ENCODE results near the gene KIF26A. TPM values are rescaled to one million over a fixed set of nuclear protein-coding genes. Genes with fewer than 3 reads are reported as not detected.
A peak's percentile ranks its signal among the peaks of the same experiment; 100 is the strongest.

Gene KIF26A
- total RNA-seq, 1 donor from 2014 or later, result not detected

- H3K9me3 Mint-ChIP-seq, result no peaks in the 10 kb centered on the region
- no peak overlapping the region for H3K27ac Mint-ChIP-seq
- ATAC-seq (ENCODE audit: low read depth), result no peak
- peaks cover 2% of the 10 kb centered on the region for H3K27me3 Mint-ChIP-seq
- no peaks in the 10 kb centered on the region for H3K36me3 Mint-ChIP-seq (ENCODE audit: low read depth)
- TF ChIP-seq CTCF (IDR thresholded peaks at IDR 0.05), result no peak
- DNase-seq, result no peak
- CTCF ChIA-PET, result no interaction called here
- POLR2A ChIA-PET, result no interaction called here
- H3K4me3 Mint-ChIP-seq, result no peak overlapping the region
- peaks cover 11% of the 10 kb centered on the region for H3K4me1 Mint-ChIP-seq
- intact Hi-C loops (cut with micrococcal nuclease), result no loop called here
Observed at GRCh38 chr14:104195878-104196277, 57.5 kb downstream of the KIF26A start.

GRCh38 chr14:104196461-104197140 is 58.2 kb downstream of the KIF26A start:
- Mint-ChIP-seq H3K9me3 (no peaks in the 10 kb centered on the region), H3K27ac (no peak overlapping the region), H3K4me1 (peaks cover 11% of the 10 kb centered on the region), H3K36me3 (ENCODE audit: low read depth) (no peaks in the 10 kb centered on the region), H3K4me3 (no peak overlapping the region), H3K27me3 (peaks cover 2% of the 10 kb centered on the region)
- DNase-seq, result no peak
- ChIA-PET CTCF (no interaction called here), POLR2A (no interaction called here)
- intact Hi-C loops (cut with micrococcal nuclease), result no loop called here
- ATAC-seq (ENCODE audit: low read depth), result peak; percentile 28
- TF ChIP-seq CTCF (IDR thresholded peaks at IDR 0.05), result no peak

GRCh38 chr14:104197449-104198247 is 59.3 kb downstream of the KIF26A start:
- POLR2A ChIA-PET, result no interaction called here
- no peak for TF ChIP-seq CTCF (IDR thresholded peaks at IDR 0.05)
- ATAC-seq (ENCODE audit: low read depth), result no peak
- Mint-ChIP-seq H3K27me3 (peaks cover 2% of the 10 kb centered on the region), H3K4me1 (peaks cover 11% of the 10 kb centered on the region), H3K4me3 (no peak overlapping the region), H3K36me3 (ENCODE audit: low read depth) (no peaks in the 10 kb centered on the region), H3K27ac (no peak overlapping the region), H3K9me3 (no peaks in the 10 kb centered on the region)
- intact Hi-C loops (cut with micrococcal nuclease), result no loop called here
- CTCF ChIA-PET, result no interaction called here
- no peak for DNase-seq

GRCh38 chr14:104199266-104199895 is 61.0 kb downstream of the KIF26A start:
- intact Hi-C loops (cut with micrococcal nuclease), result no loop called here
- H3K4me3 Mint-ChIP-seq, result no peak overlapping the region
- peaks cover 11% of the 10 kb centered on the region for H3K4me1 Mint-ChIP-seq
- ATAC-seq (ENCODE audit: low read depth) (no peak), DNase-seq (no peak)
- POLR2A ChIA-PET, result no interaction called here
- H3K9me3 Mint-ChIP-seq, result no peaks in the 10 kb centered on the region
- H3K36me3 Mint-ChIP-seq (ENCODE audit: low read depth), result no peaks in the 10 kb centered on the region
- CTCF ChIA-PET, result no interaction called here
- H3K27ac Mint-ChIP-seq, result no peak overlapping the region
- peaks cover 2% of the 10 kb centered on the region for H3K27me3 Mint-ChIP-seq
- no peak for TF ChIP-seq CTCF (IDR thresholded peaks at IDR 0.05)

DNA sequence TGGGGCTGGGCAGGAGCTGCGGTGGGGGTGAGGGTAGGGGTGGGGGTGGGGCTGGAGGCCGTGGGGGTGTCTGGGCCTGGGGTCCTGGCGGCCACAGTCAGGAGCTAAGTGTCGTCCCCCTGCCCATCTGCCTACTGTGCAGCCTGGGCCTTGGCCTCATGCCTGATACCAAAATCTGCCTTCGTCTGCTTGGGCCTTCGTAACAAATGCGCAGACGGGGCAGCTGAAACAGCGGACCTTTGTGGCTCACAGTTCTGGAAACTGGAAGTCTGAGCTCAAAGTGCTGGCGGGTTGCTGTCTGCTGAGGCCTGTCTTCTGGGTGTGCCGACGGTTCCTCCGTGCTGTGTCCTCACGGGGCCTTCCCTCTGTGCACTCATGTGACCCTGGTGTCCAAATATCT is 61.7 kb downstream of the KIF26A start:
- DNase-seq (no peak), ATAC-seq (ENCODE audit: low read depth) (no peak)
- no peaks in the 10 kb centered on the region for H3K9me3 Mint-ChIP-seq
- POLR2A ChIA-PET, result no interaction called here
- H3K4me3 Mint-ChIP-seq, result no peak overlapping the region
- CTCF ChIA-PET, result no interaction called here
- peaks cover 2% of the 10 kb centered on the region for H3K27me3 Mint-ChIP-seq
- no peak for TF ChIP-seq CTCF (IDR thresholded peaks at IDR 0.05)
- H3K4me1 Mint-ChIP-seq, result peaks cover 11% of the 10 kb centered on the region
- intact Hi-C loops (cut with micrococcal nuclease), result no loop called here
- no peaks in the 10 kb centered on the region for H3K36me3 Mint-ChIP-seq (ENCODE audit: low read depth)
- H3K27ac Mint-ChIP-seq, result no peak overlapping the region

All from activated B cell treated with CpG ODN at 0.5 μM for 24 hours (primary cell).